IMR-90 (cell line): ENCODE data around the gene ABCC9. TPM values are rescaled to one million over a fixed set of nuclear protein-coding genes. Genes with fewer than 3 reads are reported as not detected.

ENCODE experiments used
- ATAC-seq: fragments of 200-7000 bp; cut with Tn5 transposase; 2 replicates; pipeline ENCODE4 v1.9.1; 2020; ENCODE audit warnings: low read depth, mild to moderate bottlenecking, moderate library complexity
- BruUV-seq: library from RNA; stranded (reverse); fragments of 400-500 nt; replicated peaks from 2 replicates; lab custom pipeline; 2021; lab: Mats Ljungman, UMichigan
- CTCF ChIA-PET: fragments of 300-600 bp; formaldehyde crosslinking; extraction: SDS; loops from one replicate; lab custom pipeline; 2021; ENCODE audit warnings: antibody characterized with exemption; lab: Yijun Ruan, JAX
- POLR2A ChIA-PET: fragments of 300-600 bp; sonication (Branson Sonifier 250); formaldehyde crosslinking; loops from one replicate; lab custom pipeline; 2022; ENCODE audit warnings: antibody characterized with exemption; ENCODE audit not compliant: unreplicated experiment; lab: Charles Lee
- DNase-seq: peaks from one replicate; pipeline ENCODE4 v3.0.0; 2013
- H2AFZ ChIP-seq: replicated peaks from 2 replicates; pipeline ENCODE3; 2013; ENCODE audit warnings: low read length, mild to moderate bottlenecking; ENCODE audit not compliant: poor library complexity
- H2AK5ac ChIP-seq: 2 replicates; pipeline ENCODE4 v1.6.1; 2013; ENCODE audit warnings: low read depth, low read length, inconsistent platforms
- H2AK9ac ChIP-seq: replicated peaks from 2 replicates; pipeline ENCODE3; 2013; ENCODE audit warnings: mild to moderate bottlenecking, low read depth, low read length, moderate library complexity; ENCODE audit not compliant: poor library complexity
- H2BK120ac ChIP-seq: 2 replicates; pipeline ENCODE4 v1.6.1; 2013; ENCODE audit warnings: low read depth, low read length, inconsistent platforms
- H2BK15ac ChIP-seq: 3 replicates; pipeline ENCODE4 v1.6.1; 2013; ENCODE audit warnings: low read depth, low read length, inconsistent platforms
- H2BK20ac ChIP-seq: 2 replicates; pipeline ENCODE4 v1.6.1; 2013; ENCODE audit warnings: low read depth, mild to moderate bottlenecking, inconsistent platforms, low read length, moderate library complexity
- H2BK5ac ChIP-seq: 2 replicates; pipeline ENCODE4 v1.6.1; 2013; ENCODE audit warnings: mild to moderate bottlenecking, low read depth, low read length, inconsistent platforms; ENCODE audit not compliant: poor library complexity, severe bottlenecking
- H3K14ac ChIP-seq: replicated peaks from 2 replicates; pipeline ENCODE4 v1.6.1; 2013; ENCODE audit warnings: low read depth, low read length, inconsistent platforms
- H3K18ac ChIP-seq: 2 replicates; pipeline ENCODE4 v1.6.1; 2013; ENCODE audit warnings: low read depth, low read length, control low read depth
- H3K23ac ChIP-seq: 2 replicates; pipeline ENCODE4 v1.6.1; 2013; ENCODE audit warnings: low read depth, low read length, inconsistent platforms
- H3K27ac ChIP-seq: 2 replicates; pipeline ENCODE4 v1.5.1; 2013; ENCODE audit warnings: mild to moderate bottlenecking, control low read depth, low read length; ENCODE audit not compliant: insufficient read depth
- H3K27me3 ChIP-seq: 2 replicates; pipeline ENCODE4 v1.6.1; 2013; ENCODE audit warnings: low read length; ENCODE audit not compliant: control insufficient read depth, insufficient read depth
- H3K36me3 ChIP-seq: 2 replicates; pipeline ENCODE4 v1.6.1; 2013; ENCODE audit warnings: low read length, mixed read lengths; ENCODE audit not compliant: control insufficient read depth, insufficient read depth
- H3K4ac ChIP-seq: 2 replicates; pipeline ENCODE4 v1.6.1; 2013; ENCODE audit warnings: low read depth, low read length, inconsistent platforms
- H3K4me1 ChIP-seq: 2 replicates; pipeline ENCODE4 v1.6.1; 2013; ENCODE audit warnings: low read length, mixed read lengths; ENCODE audit not compliant: control insufficient read depth, insufficient read depth
- H3K4me2 ChIP-seq: 2 replicates; pipeline ENCODE4 v1.6.1; 2013; ENCODE audit warnings: low read depth, mild to moderate bottlenecking, control low read depth, low read length, moderate library complexity
- H3K4me3 ChIP-seq: 2 replicates; pipeline ENCODE4 v1.5.1; 2013; ENCODE audit warnings: low read depth, mild to moderate bottlenecking, control low read depth, low read length, moderate library complexity; ENCODE audit not compliant: insufficient read depth
- H3K56ac ChIP-seq: 2 replicates; pipeline ENCODE4 v1.6.1; 2013; ENCODE audit warnings: low read length, inconsistent platforms; ENCODE audit not compliant: insufficient read depth; ENCODE audit errors: extremely low read depth
- H3K79me1 ChIP-seq, 2 experiments: 2 replicates each; pipeline ENCODE4 v1.6.1; 2013; ENCODE audit warnings: low read length in 2 of 2, inconsistent platforms in 1 of 2, low read depth in 1 of 2
- H3K9ac ChIP-seq: 2 replicates; pipeline ENCODE4 v1.6.1; 2013; ENCODE audit warnings: low read depth, low read length, control low read depth
- H3K9me1 ChIP-seq: 2 replicates; pipeline ENCODE4 v1.6.1; 2013; ENCODE audit warnings: low read length, inconsistent platforms; ENCODE audit not compliant: insufficient read depth
- H3K9me3 ChIP-seq: 2 replicates; pipeline ENCODE4 v1.6.1; 2013; ENCODE audit warnings: low read length; ENCODE audit not compliant: control insufficient read depth, insufficient read depth
- H4K20me1 ChIP-seq: 2 replicates; pipeline ENCODE4 v1.6.1; 2013; ENCODE audit warnings: low read length, inconsistent platforms; ENCODE audit not compliant: insufficient read depth
- H4K5ac ChIP-seq: 2 replicates; pipeline ENCODE4 v1.6.1; 2013; ENCODE audit warnings: mild to moderate bottlenecking, low read depth, low read length, control low read depth
- H4K8ac ChIP-seq, 2 experiments: 2 replicates each; pipeline ENCODE4 v1.6.1; 2013; ENCODE audit warnings: low read depth in 2 of 2, low read length in 2 of 2, control low read depth in 1 of 2, inconsistent platforms in 1 of 2
- H4K91ac ChIP-seq: 2 replicates; pipeline ENCODE4 v1.6.1; 2013; ENCODE audit warnings: low read depth, low read length, inconsistent platforms; ENCODE audit not compliant: insufficient read depth
- BHLHE40 ChIP-seq: fragments of 150-350 bp; IDR thresholded peaks from 2 replicates; pipeline ENCODE4 v1.6.1; 2016; ENCODE audit warnings: mild to moderate bottlenecking, low read depth, low read length
- CEBPB ChIP-seq: IDR thresholded peaks from 2 replicates; pipeline ENCODE4 v1.6.1; 2012; ENCODE audit warnings: low read depth, low read length, improper control_type of control experiment
- CHD1 ChIP-seq: IDR thresholded peaks from 2 replicates; pipeline ENCODE4 v1.6.1; 2012; ENCODE audit warnings: low read depth, low read length, improper control_type of control experiment
- FOS ChIP-seq: fragments of 150-350 bp; IDR thresholded peaks from 2 replicates; pipeline ENCODE4 v1.6.1; 2016; ENCODE audit warnings: low read depth, low read length
- MAZ ChIP-seq: IDR thresholded peaks from 2 replicates; pipeline ENCODE4 v1.6.1; 2012; ENCODE audit warnings: low read depth, mild to moderate bottlenecking, low read length, improper control_type of control experiment, moderate library complexity, borderline replicate concordance
- MXI1 ChIP-seq: IDR thresholded peaks from 2 replicates; pipeline ENCODE4 v1.6.1; 2012; ENCODE audit warnings: low read depth, mild to moderate bottlenecking, low read length, moderate library complexity, borderline replicate concordance
- NFE2L2 ChIP-seq: fragments of 150-350 bp; IDR thresholded peaks from 2 replicates; pipeline ENCODE4 v1.6.1; 2016; ENCODE audit warnings: low read depth, mild to moderate bottlenecking, low read length
- POLR2A ChIP-seq: IDR thresholded peaks from 2 replicates; pipeline ENCODE4 v1.6.1; 2012; ENCODE audit warnings: mild to moderate bottlenecking, low read depth, low read length
- RAD21 ChIP-seq: IDR thresholded peaks from 2 replicates; pipeline ENCODE4 v1.6.1; 2012; ENCODE audit warnings: low read length, improper control_type of control experiment
- RCOR1 ChIP-seq: IDR thresholded peaks from 2 replicates; pipeline ENCODE4 v1.6.1; 2012; ENCODE audit warnings: mild to moderate bottlenecking, low read length, improper control_type of control experiment; ENCODE audit not compliant: insufficient replicate concordance
- RFX5 ChIP-seq: IDR thresholded peaks from 2 replicates; pipeline ENCODE4 v1.8.0; 2012; ENCODE audit warnings: low read depth, mild to moderate bottlenecking, low read length, moderate library complexity
- SMC3 ChIP-seq: fragments of 150-350 bp; IDR thresholded peaks from 2 replicates; pipeline ENCODE4 v1.6.1; 2016; ENCODE audit warnings: low read depth, mild to moderate bottlenecking, antibody characterized with exemption, low read length, moderate library complexity
- WGBS, 2 experiments: methylation state at CpG; one replicate each; pipeline versions ENCODE4 v1.1.5 to v1.1.7; 2013; ENCODE audit warnings: missing lambda C conversion rate in 2 of 2; ENCODE audit not compliant: insufficient read length in 1 of 2; ENCODE audit errors: extremely low coverage in 2 of 2; 5-methylcytosine and 5-hydroxymethylcytosine counted together
- dilution Hi-C: fragments of 300-500 bp; cut with HindIII; formaldehyde crosslinking; loops from one replicate; pipeline ENCODE4 v1.14.3; 2018; ENCODE audit warnings: low sequenced_read_pairs; ENCODE audit not compliant: unreplicated experiment
- in situ Hi-C: fragments of 300-500 bp; cut with MboI; formaldehyde crosslinking; loops from 3 replicates; pipeline ENCODE4 v1.14.3; 2019; ENCODE audit warnings: low sequenced_read_pairs, inconsistent platforms, mixed read lengths
- intact Hi-C: fragments of 100-400 bp; cut with micrococcal nuclease; formaldehyde crosslinking; loops from 2 replicates; pipeline ENCODE4 v1.10.0; 2022
- polyA plus RNA-seq, 3 experiments: library from polyadenylated mRNA; depleted of rRNA; stranded (reverse); fragments of >200 nt; gene quantifications; 2 replicates each; pipeline ENCODE4 v1.2.3, GENCODE V29; 2012; ENCODE audit warnings: low replicate concordance in 1 of 3
- total RNA-seq: library from RNA; depleted of rRNA; stranded (reverse); fragments of >200 nt; gene quantifications from 2 replicates; pipeline ENCODE4 v1.2.3, GENCODE V29; 2012
- TF ChIP-seq, protein P1 (sequence below): conservative IDR thresholded peaks from 2 replicates; pipeline ENCODE4 v1.5.1; 2012; ENCODE audit warnings: mild to moderate bottlenecking, low read depth, low read length, improper control_type of control experiment
- TF ChIP-seq, protein P2 (sequence below): fragments of 150-350 bp; IDR thresholded peaks from 2 replicates; pipeline ENCODE4 v1.6.1; 2016; ENCODE audit warnings: low read depth, mild to moderate bottlenecking, low read length, moderate library complexity, borderline replicate concordance
- TF ChIP-seq, protein P3 (sequence below): fragments of 150-350 bp; IDR thresholded peaks from 2 replicates; pipeline ENCODE4 v1.6.1; 2017; ENCODE audit warnings: mild to moderate bottlenecking, antibody characterized with exemption, low read length, low read depth

The ABCC9 gene
- total and polyA plus RNA-seq, 2 of the 4 experiments (the other 2 are of a cell fraction), result 1.2 to 6.6 TPM

DNA sequence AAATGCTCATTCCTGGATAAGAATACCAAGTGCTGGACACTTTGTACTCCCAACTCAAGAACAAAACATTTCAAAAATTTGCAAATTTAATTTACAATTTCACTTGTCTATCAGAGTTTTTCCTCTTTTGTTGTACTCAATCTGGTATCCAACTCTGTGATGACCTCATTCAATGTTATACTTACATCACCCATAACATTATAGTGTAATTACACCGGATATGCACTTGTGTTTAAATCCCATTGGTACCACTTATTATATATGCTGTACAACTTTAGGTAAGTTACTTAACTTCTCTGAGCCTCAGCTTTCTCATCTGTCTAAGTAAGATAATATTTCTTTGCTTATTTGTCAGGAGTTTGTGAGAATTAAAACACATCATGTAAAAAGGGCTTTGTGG is 90.1 kb downstream of the ABCC9 start:
- no peak for DNase-seq
- Histone ChIP-seq H3K23ac (no peak overlapping the region), H2AFZ (no peak overlapping the region), H3K79me1 (no peaks in the 10 kb centered on the region), H2BK5ac (no peak overlapping the region), H2AK5ac (no peak overlapping the region), H2BK15ac (no peak overlapping the region), H3K9me1 (peaks cover 6% of the 10 kb centered on the region; the same call in 1 of the 2 replicates), H3K9ac (no peak overlapping the region), H4K5ac (no peak overlapping the region), H3K56ac (no peak overlapping the region), H3K9me3 (no peaks in the 10 kb centered on the region), H4K20me1 (no peaks in the 10 kb centered on the region), H3K36me3 (no peaks in the 10 kb centered on the region), H3K27me3 (no peaks in the 10 kb centered on the region), H3K27ac (no peak overlapping the region), H3K18ac (no peak overlapping the region), H3K4me1 (no peaks in the 10 kb centered on the region), H2AK9ac (no peak overlapping the region), H3K4me2 (no peak overlapping the region), H4K91ac (no peak overlapping the region), H2BK20ac (no peak overlapping the region), H4K8ac (no peak overlapping the region), H2BK120ac (no peak overlapping the region), H3K4me3 (no peak overlapping the region), H3K14ac (no peak overlapping the region), H3K4ac (no peak overlapping the region)
- ChIA-PET POLR2A (no interaction called here), CTCF (no interaction called here)
- ATAC-seq, result no peak
- in situ Hi-C loops (no loop called here), intact Hi-C loops (no loop called here), dilution Hi-C loops (no loop called here)
- BruUV-seq, result no TSS peak
- no peak for TF ChIP-seq MXI1
- TF ChIP-seq, protein P1, sequence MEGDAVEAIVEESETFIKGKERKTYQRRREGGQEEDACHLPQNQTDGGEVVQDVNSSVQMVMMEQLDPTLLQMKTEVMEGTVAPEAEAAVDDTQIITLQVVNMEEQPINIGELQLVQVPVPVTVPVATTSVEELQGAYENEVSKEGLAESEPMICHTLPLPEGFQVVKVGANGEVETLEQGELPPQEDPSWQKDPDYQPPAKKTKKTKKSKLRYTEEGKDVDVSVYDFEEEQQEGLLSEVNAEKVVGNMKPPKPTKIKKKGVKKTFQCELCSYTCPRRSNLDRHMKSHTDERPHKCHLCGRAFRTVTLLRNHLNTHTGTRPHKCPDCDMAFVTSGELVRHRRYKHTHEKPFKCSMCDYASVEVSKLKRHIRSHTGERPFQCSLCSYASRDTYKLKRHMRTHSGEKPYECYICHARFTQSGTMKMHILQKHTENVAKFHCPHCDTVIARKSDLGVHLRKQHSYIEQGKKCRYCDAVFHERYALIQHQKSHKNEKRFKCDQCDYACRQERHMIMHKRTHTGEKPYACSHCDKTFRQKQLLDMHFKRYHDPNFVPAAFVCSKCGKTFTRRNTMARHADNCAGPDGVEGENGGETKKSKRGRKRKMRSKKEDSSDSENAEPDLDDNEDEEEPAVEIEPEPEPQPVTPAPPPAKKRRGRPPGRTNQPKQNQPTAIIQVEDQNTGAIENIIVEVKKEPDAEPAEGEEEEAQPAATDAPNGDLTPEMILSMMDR, result no peak
- no peak for TF ChIP-seq SMC3
- TF ChIP-seq, protein P2, sequence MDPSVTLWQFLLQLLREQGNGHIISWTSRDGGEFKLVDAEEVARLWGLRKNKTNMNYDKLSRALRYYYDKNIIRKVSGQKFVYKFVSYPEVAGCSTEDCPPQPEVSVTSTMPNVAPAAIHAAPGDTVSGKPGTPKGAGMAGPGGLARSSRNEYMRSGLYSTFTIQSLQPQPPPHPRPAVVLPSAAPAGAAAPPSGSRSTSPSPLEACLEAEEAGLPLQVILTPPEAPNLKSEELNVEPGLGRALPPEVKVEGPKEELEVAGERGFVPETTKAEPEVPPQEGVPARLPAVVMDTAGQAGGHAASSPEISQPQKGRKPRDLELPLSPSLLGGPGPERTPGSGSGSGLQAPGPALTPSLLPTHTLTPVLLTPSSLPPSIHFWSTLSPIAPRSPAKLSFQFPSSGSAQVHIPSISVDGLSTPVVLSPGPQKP, result no peak
- TF ChIP-seq RAD21, result no peak
- no peak for TF ChIP-seq RFX5
- TF ChIP-seq RCOR1, result no peak
- no peak for TF ChIP-seq CEBPB
- no peak for TF ChIP-seq POLR2A
- no peak for TF ChIP-seq MAZ
- no peak for TF ChIP-seq FOS
- TF ChIP-seq, protein P3, sequence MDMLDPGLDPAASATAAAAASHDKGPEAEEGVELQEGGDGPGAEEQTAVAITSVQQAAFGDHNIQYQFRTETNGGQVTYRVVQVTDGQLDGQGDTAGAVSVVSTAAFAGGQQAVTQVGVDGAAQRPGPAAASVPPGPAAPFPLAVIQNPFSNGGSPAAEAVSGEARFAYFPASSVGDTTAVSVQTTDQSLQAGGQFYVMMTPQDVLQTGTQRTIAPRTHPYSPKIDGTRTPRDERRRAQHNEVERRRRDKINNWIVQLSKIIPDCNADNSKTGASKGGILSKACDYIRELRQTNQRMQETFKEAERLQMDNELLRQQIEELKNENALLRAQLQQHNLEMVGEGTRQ, result no peak
- TF ChIP-seq CHD1, result no peak
- TF ChIP-seq BHLHE40, result no peak
- no peak for TF ChIP-seq NFE2L2
- WGBS, 2 experiments, result no CpG with 5 or more reads among the region's 1 CpG
